WERI-Rb-1 (cell line): Measurements from ENCODE around the gene RNF138.
A peak's percentile ranks its signal among the peaks of the same experiment; 100 is the strongest.

ENCODE experiments used
- DNase-seq: peaks from one replicate; pipeline ENCODE4 v3.0.0-alpha.2; 2020
- H3K27ac ChIP-seq: fragments of 250-450 bp; sonication (Bioruptor Pico); 2 replicates; pipeline ENCODE4 v1.5.1; 2020; ENCODE audit warnings: mild to moderate bottlenecking, moderate library complexity
- H3K27me3 ChIP-seq: fragments of 250-450 bp; sonication (Bioruptor Pico); 2 replicates; pipeline ENCODE4 v1.5.1; 2021; ENCODE audit warnings: mild to moderate bottlenecking, low read depth, moderate library complexity; ENCODE audit not compliant: insufficient read depth, severe bottlenecking
- H3K36me3 ChIP-seq: fragments of 250-450 bp; sonication (Bioruptor Pico); 2 replicates; pipeline ENCODE4 v1.5.1; 2020; ENCODE audit warnings: mild to moderate bottlenecking, moderate library complexity
- H3K4me3 ChIP-seq: 2 replicates; pipeline ENCODE4 v1.5.1; 2011; ENCODE audit warnings: low read depth, mild to moderate bottlenecking, control low read depth, low read length
- H3K9me3 ChIP-seq: fragments of 250-450 bp; sonication (Bioruptor Pico); 2 replicates; pipeline ENCODE4 v1.5.1; 2021; ENCODE audit warnings: mild to moderate bottlenecking, moderate library complexity; ENCODE audit not compliant: severe bottlenecking
- TF ChIP-seq, protein P1 (sequence below): IDR thresholded peaks from 2 replicates; pipeline ENCODE4 v1.5.1; 2011; ENCODE audit warnings: low read depth, mild to moderate bottlenecking, control low read depth, inconsistent platforms, low read length

Gene RNF138

DNA sequence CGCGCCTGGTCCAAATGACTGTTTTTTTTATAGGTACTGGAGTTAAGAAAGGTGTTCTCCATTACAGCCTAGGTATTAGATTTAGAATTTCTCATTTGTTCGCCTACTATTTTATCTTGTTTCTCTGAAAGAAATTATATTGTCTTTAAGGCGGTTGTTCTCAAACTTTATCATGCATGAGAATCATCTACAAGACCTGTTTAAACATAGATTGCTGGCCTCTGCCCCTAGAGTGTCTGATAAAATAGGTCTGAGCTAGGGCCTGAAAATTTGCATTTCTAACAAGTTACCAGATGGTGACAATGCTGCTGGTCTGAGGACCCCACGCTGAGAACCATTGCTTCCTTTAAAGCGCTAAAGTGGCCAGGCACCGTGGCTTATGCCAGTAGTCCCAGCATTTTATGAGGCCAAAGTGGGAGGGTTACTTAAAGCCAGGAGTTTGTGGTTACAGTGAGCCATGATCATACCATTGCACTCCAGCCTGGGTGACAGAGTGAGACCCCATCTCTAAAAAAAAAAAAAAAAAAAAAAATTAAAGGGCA, 34.0 kb upstream of the RNF138 start:
- Histone ChIP-seq H3K4me3 (no peak overlapping the region), H3K27ac (no peak overlapping the region), H3K9me3 (no peaks in the 10 kb centered on the region), H3K27me3 (no peaks in the 10 kb centered on the region), H3K36me3 (no peaks in the 10 kb centered on the region)
- DNase-seq, result no peak
- TF ChIP-seq, protein P1, sequence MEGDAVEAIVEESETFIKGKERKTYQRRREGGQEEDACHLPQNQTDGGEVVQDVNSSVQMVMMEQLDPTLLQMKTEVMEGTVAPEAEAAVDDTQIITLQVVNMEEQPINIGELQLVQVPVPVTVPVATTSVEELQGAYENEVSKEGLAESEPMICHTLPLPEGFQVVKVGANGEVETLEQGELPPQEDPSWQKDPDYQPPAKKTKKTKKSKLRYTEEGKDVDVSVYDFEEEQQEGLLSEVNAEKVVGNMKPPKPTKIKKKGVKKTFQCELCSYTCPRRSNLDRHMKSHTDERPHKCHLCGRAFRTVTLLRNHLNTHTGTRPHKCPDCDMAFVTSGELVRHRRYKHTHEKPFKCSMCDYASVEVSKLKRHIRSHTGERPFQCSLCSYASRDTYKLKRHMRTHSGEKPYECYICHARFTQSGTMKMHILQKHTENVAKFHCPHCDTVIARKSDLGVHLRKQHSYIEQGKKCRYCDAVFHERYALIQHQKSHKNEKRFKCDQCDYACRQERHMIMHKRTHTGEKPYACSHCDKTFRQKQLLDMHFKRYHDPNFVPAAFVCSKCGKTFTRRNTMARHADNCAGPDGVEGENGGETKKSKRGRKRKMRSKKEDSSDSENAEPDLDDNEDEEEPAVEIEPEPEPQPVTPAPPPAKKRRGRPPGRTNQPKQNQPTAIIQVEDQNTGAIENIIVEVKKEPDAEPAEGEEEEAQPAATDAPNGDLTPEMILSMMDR, result no peak

DNA sequence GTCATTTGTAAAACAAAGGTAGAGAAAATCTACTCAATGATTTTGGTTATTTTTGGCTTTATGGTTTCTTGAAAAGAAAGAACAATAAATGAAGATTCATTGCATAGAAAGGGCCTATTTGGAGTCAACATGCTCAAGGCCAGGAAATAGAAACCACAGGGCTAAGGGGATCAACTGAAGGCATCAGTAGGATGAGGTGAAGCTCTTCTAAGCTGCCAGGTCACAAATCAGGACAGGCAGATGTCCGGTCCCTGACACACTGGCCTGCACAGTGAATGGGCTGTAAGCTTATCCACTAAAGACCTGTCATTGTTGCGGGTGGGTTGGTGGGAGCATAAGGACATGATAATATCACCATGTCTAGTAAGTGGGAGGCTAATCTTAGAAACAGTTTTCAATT, 31.6 kb upstream of the RNF138 start:
- peak; percentile 69 for DNase-seq
- TF ChIP-seq, protein P1, result no peak
- H3K27me3 ChIP-seq, result no peaks in the 10 kb centered on the region
- H3K36me3 ChIP-seq, result no peaks in the 10 kb centered on the region
- H3K9me3 ChIP-seq, result no peaks in the 10 kb centered on the region
- no peak overlapping the region for H3K4me3 ChIP-seq
- no peak overlapping the region for H3K27ac ChIP-seq

DNA sequence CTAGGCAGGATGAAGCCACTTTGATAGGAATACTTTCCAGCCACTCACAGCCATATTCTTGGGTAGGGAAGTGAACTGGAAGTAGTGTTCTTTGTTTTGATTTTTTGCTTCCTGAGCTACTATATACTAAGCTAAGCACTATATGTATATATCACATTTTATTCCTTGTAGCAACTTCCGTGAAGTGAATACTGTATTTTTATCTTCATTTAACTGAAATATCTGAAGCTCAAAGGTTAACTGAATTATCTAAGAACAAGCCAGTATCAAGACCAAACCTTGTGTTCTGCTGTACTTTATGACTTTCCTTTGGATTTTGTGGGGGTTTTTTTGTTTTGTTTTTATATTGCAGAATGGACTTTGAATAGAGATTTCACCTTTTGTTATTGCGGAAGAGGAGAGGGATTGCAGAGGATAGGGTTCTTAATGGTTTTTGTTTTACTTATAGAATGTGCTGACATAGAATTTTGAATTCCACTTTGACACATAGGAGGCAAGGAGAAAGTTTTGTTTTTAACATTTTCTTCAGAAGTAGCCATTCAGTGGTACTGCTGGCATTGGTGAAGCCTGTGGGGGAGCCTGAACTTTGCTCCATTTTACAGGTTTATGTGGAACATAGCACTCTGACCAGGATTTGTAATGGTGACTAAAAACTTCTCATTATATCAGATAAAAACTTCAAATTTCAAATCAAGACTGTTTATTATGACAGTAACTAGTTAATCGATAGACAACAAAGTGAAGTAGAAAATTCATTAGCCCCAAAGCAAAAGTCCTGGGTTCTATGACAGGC, 24.1 kb upstream of the RNF138 start:
- H3K27ac ChIP-seq, result no peak overlapping the region
- DNase-seq, result no peak
- H3K4me3 ChIP-seq, result no peak overlapping the region
- H3K9me3 ChIP-seq, result no peaks in the 10 kb centered on the region
- no peaks in the 10 kb centered on the region for H3K36me3 ChIP-seq
- TF ChIP-seq, protein P1, result no peak
- H3K27me3 ChIP-seq, result no peaks in the 10 kb centered on the region

DNA sequence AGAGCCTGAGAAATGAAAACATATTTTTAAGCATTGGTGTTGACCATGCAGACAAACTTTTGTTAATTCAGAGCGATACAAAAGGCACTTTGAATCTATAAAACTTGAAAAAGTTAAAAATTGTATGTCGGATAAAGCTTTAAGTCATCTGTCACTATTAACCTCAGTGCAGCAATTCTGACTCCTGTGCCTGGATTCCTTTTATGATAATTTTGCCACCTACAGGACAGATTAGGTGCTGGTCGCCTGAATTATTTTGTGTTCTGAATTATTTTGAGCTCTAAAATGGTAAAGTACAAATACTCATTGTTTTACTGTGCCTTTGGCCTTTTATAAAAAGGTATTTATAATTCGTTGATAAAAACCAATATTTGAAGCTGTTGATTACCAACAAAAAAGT, 19.4 kb upstream of the RNF138 start:
- TF ChIP-seq, protein P1, result peak; percentile 23; the same call in 1 of the 2 replicates
- Histone ChIP-seq H3K4me3 (no peak overlapping the region), H3K27ac (no peak overlapping the region), H3K27me3 (no peaks in the 10 kb centered on the region), H3K9me3 (no peaks in the 10 kb centered on the region), H3K36me3 (no peaks in the 10 kb centered on the region)
- DNase-seq, result no peak

DNA sequence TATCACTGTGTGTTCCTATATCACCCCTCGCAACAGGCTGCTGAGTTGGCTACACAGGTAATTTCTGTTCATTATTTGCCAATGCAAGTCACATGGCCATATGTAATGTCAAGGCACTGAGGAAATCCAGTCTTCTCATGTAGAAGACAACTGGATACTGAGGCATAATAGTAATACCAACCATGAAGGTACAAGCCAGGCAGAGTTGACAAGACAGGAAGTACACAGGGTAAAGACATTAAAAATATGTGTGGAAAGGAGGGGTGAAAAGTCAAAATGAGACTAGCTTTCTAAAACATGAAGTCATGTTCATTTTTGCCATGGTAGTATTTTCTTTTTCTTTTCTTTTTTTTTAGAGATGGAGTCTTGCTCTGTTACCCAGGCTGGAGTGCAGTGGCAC, 17.5 kb upstream of the RNF138 start:
- TF ChIP-seq, protein P1, result no peak
- H3K27me3 ChIP-seq, result no peaks in the 10 kb centered on the region
- no peaks in the 10 kb centered on the region for H3K36me3 ChIP-seq
- DNase-seq, result no peak
- H3K27ac ChIP-seq, result no peak overlapping the region
- H3K9me3 ChIP-seq, result no peaks in the 10 kb centered on the region
- H3K4me3 ChIP-seq, result no peak overlapping the region
